Activated T-cell treated with anti-CD3 and anti-CD28 coated beads, Interleukin-2, amount 50 U/mL, for 4 hours (primary cell): Measurements from ENCODE around the gene LCMT1. TPM values are rescaled to one million over a fixed set of nuclear protein-coding genes. Genes with fewer than 3 reads are reported as not detected.
"Not testable (repeated sequence)": the region's sequence is repeated elsewhere in the genome, so short reads cannot be mapped to it uniquely, and the experiment has no call there.

Source experiments
- ATAC-seq, 2 donors: fragments of 200-7000 bp; cut with Tn5 transposase; one replicate each; pipeline ENCODE4 v1.10.0; 2021
- DNase-seq: peaks from one replicate; pipeline ENCODE4 v3.0.0-alpha.2; 2020
- H3K27me3 Mint-ChIP-seq: one replicate; pipeline ENCODE4 v1.8.0; 2021; ENCODE audit warnings: low read depth, mixed read lengths
- H3K36me3 Mint-ChIP-seq: one replicate; pipeline ENCODE4 v1.8.0; 2022; ENCODE audit warnings: mixed read lengths; ENCODE audit not compliant: insufficient read depth
- H3K4me1 Mint-ChIP-seq: one replicate; pipeline ENCODE4 v1.8.0; 2021; ENCODE audit warnings: low read depth, mixed read lengths
- H3K4me3 Mint-ChIP-seq: one replicate; pipeline ENCODE4 v1.8.0; 2021; ENCODE audit warnings: mild to moderate bottlenecking, moderate library complexity, mixed read lengths
- H3K9me3 Mint-ChIP-seq: one replicate; pipeline ENCODE4 v1.8.0; 2021; ENCODE audit warnings: mixed read lengths
- total RNA-seq, 3 donors: library from RNA; stranded (reverse); gene quantifications; one replicate each; pipeline ENCODE4 v1.2.1, GENCODE V29; 2021

The LCMT1 gene
- total RNA-seq, 3 donors from 2014 or later, result 32.0 to 40.1 (median 32.8) TPM

DNA sequence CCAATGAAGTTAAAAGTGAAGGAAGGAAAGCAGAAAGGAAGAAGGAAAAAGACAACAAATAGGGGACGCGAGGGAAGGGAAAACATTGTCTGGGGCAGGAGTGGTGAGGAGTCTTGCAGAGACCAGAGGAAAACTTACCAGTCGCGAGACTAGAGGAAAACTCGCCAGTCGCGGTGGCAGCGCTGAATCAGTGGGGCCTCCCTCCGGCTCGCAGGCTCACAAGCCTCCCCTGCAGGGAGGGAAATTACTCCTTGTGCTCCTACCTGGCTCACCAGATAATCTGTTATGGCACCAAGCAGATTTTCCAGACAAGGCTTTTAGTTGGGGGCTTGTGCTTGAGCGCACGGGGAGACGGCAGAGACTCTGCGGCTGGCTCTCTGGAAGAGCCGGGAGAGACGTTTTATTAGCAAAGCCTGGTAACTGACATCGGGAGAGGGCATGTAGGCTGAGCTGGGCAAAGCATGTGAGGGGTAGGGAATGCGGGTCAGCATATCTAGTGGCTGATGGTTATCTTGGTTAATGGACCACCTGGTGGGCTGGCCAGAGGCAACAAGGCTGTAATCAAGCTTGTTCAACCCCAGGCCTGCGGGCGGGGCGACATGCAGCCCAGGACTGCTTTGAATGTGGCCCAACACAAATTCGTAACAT lies 37.1 kb downstream of the LCMT1 start:
- Mint-ChIP-seq H3K9me3 (no peaks in the 10 kb centered on the region), H3K4me1 (no peaks in the 10 kb centered on the region), H3K27me3 (no peaks in the 10 kb centered on the region), H3K4me3 (no peak overlapping the region), H3K36me3 (peaks cover 19% of the 10 kb centered on the region)
- DNase-seq (no peak), ATAC-seq (no peak)

DNA sequence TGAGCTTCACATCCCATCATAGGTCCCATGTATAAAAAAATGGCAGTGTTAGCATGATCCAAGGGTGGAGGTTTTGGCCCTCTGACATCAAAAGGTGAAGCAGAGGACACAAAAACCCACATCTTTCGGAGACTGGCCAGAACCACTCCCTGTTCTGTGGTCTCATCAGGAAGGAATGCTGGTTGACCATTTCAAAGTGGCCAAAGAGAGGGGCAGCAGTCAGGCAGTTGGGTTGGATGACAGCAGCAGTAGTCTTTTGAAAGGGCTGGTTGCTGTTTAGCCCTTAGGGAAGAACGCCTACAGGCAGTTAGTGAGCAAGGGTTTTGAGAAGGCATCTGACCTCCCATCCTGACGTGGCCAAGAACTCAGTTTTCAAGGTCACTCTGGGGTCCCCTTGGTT lies 40.5 kb downstream of the LCMT1 start:
- Mint-ChIP-seq H3K4me1 (peaks cover 8% of the 10 kb centered on the region), H3K27me3 (no peaks in the 10 kb centered on the region), H3K36me3 (peaks cover 29% of the 10 kb centered on the region), H3K4me3 (no peak overlapping the region), H3K9me3 (no peaks in the 10 kb centered on the region)
- ATAC-seq (no peak), DNase-seq (no peak)

DNA sequence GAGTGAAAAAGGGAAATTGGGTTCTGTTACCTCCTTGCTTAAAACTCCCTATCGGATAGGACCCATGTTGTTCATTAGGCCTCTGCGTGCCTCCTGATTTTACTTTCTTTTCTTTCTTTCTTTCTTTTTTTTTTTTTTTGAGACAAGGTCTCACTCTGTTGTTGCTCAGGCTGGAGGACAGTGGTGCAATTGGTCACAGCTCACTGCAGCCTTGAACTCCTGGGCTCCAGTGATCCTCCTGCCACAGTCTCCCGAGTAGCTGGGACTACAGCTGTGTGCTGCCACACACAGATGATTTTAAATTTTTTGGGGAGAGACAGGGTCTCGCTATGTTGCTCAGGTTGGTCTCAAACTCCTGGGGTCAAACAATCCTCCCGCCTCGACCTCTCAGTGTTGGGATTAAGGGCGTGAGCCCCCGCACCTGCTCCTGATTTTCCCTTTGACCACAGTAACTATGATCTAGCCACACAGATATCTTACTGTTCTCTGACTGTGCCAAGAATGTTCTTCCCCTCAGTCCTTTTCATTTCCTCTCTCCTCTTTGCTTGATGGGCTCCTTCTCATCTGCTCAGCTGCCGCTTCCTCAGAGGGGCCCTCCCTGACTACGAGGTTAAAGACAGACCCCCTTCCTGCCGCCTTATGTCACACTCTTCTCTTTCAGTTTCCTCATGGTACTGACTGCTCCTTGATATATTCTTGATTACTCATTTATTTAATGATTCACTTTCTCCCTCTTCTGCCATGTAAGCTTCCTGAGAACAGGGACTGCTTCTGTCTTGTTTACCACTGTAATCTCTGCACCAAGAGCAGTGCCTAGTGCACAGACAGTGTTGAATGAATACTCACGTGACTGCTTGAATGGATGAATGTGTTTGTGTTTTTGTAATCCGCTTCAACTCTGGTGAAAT lies 44.3 kb downstream of the LCMT1 start:
- ATAC-seq (peak; percentile 95 to 96), DNase-seq (no peak)
- peaks cover 32% of the 10 kb centered on the region for H3K36me3 Mint-ChIP-seq
- H3K4me3 Mint-ChIP-seq, result no peak overlapping the region
- peaks cover 8% of the 10 kb centered on the region for H3K4me1 Mint-ChIP-seq
- no peaks in the 10 kb centered on the region for H3K9me3 Mint-ChIP-seq
- H3K27me3 Mint-ChIP-seq, result no peaks in the 10 kb centered on the region

DNA sequence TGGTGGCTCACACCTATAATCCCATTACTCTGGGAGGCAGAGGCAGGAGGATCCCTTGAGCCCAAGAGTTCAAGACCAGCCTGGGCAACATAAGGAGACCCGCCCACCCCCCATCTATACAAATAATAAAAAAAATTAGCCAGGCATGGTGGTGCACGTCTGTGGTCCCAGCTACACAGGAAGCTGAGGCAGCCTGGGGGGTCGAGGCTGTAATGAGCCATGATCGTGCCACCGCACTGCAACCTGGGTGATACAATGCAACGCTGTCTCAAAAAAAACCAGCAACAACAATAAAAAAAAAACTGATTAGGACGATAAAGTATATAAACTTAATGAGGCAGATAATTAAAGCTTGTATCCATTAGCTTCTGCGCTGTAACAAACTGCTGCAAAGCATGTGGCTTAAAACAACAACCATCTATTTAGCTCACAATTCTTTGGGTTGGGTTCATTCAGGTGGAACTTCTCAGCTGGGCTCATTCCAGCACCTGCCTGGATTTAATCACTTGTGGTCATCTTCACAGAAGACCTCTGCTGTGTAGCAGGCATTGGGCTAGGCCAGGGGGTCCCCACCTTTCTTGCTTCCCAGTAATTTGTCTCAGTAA lies 45.8 kb downstream of the LCMT1 start:
- DNase-seq, result no peak
- H3K9me3 Mint-ChIP-seq, result no peaks in the 10 kb centered on the region
- peaks cover 8% of the 10 kb centered on the region for H3K4me1 Mint-ChIP-seq
- ATAC-seq, result no peak
- no peaks in the 10 kb centered on the region for H3K27me3 Mint-ChIP-seq
- no peak overlapping the region for H3K4me3 Mint-ChIP-seq
- peaks cover 42% of the 10 kb centered on the region for H3K36me3 Mint-ChIP-seq

DNA sequence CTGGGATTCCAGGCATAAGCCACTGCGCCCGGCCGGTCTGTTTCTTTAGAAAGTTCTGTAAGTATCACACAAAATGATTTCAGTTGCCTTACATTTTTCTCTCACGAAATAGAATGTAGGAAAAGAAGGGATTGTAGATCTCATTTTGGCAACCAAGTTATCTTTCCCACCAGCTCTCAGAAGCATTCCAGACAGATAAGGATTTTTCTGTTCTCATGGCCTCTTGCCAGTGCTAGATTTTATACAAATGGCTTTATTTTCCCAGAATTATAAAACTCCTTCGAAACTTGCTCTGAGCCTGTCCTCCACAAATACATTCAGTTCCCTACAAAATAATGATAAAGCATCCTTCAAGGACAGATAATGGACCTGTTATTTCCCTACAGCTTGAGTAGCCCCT lies 46.9 kb downstream of the LCMT1 start:
- ATAC-seq (no peak), DNase-seq (no peak)
- Mint-ChIP-seq H3K4me1 (peaks cover 8% of the 10 kb centered on the region), H3K9me3 (no peaks in the 10 kb centered on the region), H3K4me3 (no peak overlapping the region), H3K36me3 (peaks cover 37% of the 10 kb centered on the region), H3K27me3 (no peaks in the 10 kb centered on the region)

DNA sequence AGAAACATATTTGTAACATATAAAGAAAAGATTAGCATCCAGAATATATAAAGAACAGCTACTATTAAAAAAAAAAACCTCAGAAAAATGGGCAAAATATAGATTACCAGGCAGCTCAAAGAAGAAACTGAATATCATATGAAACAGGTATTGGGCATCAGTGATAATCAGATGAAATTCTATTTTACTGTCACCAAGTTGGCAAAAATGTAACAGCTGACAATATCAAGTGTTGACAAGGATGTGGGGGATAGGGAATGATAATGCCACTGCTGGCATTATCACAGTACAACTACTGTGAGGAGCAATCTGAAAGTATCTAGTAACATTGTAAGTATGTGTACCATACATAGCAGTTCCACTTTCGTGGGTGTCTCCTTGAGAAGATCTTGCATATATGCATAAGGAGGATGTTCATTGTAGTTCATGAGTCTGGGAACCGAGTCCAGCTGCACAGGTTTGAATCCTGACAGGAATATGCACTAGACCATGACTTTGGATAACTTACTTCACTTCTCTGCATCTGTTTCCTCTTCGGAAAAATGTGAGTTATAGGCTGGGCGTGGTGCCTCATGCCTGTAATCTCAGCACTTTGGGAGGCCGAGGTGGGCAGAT lies 50.3 kb downstream of the LCMT1 start:
- DNase-seq (no peak), ATAC-seq (no peak)
- no peaks in the 10 kb centered on the region for H3K4me1 Mint-ChIP-seq
- no peaks in the 10 kb centered on the region for H3K27me3 Mint-ChIP-seq
- no peak overlapping the region for H3K4me3 Mint-ChIP-seq
- peaks cover 39% of the 10 kb centered on the region for H3K36me3 Mint-ChIP-seq
- no peaks in the 10 kb centered on the region for H3K9me3 Mint-ChIP-seq

DNA sequence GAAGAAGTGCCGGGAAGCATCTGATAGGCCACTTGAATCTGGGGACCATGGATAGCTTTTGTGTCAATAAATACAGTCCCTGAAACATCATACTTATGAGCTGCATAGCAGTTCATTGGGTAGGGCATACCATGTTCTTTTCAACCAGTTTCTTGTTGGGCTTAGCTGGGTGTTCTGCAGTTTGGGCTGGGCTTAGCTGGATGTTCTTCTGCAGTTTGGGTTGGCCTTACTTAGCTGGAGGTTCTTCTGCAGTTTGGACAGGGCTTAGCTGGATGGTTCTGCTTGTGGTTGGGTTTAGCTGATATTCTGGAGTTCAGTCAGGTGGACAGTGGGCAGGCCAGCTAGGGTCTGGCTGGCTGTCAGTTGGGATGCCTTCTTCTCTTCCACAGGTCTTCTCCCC lies 52.1 kb downstream of the LCMT1 start:
- no peak overlapping the region for H3K4me3 Mint-ChIP-seq
- no peak for DNase-seq
- H3K9me3 Mint-ChIP-seq, result no peaks in the 10 kb centered on the region
- no peaks in the 10 kb centered on the region for H3K27me3 Mint-ChIP-seq
- H3K4me1 Mint-ChIP-seq, result no peaks in the 10 kb centered on the region
- ATAC-seq, result no peak
- H3K36me3 Mint-ChIP-seq, result peaks cover 42% of the 10 kb centered on the region

DNA sequence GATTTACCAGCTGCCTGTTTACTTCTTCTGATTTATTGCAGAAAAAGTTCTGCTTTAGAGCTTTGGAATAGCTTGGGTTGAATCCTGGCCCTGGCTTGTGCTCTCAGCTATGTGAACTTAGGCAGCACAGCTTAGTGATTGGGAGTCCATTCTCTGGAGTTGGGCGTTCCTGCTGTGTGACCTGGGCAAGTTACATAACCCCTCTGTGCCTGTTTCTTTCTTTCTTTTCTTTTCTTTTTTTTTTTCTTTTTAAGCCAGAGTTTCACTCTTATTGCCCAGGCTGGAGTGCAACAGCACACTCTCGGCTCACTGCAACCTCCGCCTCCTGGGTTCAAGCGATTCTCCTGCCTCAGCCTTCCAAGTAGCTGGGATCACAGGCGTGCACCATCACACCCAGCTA lies 53.7 kb downstream of the LCMT1 start:
- no peak for DNase-seq
- H3K4me3 Mint-ChIP-seq, result no peak overlapping the region
- H3K4me1 Mint-ChIP-seq, result no peaks in the 10 kb centered on the region
- ATAC-seq, result no peak
- H3K36me3 Mint-ChIP-seq, result peaks cover 49% of the 10 kb centered on the region
- H3K27me3 Mint-ChIP-seq, result no peaks in the 10 kb centered on the region
- no peaks in the 10 kb centered on the region for H3K9me3 Mint-ChIP-seq

DNA sequence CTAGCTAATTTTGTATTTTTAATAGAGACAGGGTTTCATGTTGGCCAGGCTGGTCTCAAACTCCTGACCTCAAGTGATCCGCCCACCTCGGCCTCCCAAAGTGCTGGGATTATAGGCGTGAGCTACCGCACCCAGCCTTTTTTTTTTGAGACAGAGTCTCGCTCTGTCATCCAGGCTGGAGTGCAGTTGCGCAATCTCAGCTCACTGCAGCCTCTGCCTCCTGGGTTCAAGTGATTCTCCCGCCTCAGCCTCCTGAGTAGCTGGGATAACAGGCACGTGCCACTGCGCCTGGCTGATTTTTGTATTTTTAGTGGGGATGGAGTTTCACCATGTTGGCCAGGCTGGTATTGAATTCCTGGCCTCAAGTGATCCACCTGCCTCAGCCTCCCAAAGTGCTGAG lies 56.4 kb downstream of the LCMT1 start:
- H3K4me1 Mint-ChIP-seq, H3K9me3 Mint-ChIP-seq, DNase-seq, H3K4me3 Mint-ChIP-seq, H3K27me3 Mint-ChIP-seq, ATAC-seq: not testable (repeated sequence)
- H3K36me3 Mint-ChIP-seq, result peaks cover 44% of the 10 kb centered on the region

DNA sequence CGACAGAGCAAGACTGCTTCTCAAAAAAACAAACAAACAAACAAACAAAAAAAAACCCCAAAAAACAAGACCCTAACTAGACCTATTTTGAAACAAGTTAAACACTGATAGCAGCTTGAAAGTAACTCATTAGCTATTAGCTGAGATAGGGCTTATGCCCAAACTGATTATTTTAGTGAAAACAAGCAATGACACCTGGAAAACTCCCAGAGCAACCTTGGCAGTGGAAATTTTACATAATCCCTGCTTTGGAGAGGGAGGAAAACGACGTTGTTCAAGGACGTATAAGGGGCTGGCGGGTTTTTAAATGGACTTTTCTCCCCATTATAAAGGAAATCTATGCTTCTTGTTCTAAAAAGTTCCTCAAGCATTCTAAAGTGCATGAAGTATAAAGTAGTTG lies 59.8 kb downstream of the LCMT1 start:
- ATAC-seq (no peak), DNase-seq (no peak)
- H3K4me3 Mint-ChIP-seq, result no peak overlapping the region
- H3K27me3 Mint-ChIP-seq, result no peaks in the 10 kb centered on the region
- H3K4me1 Mint-ChIP-seq, result no peaks in the 10 kb centered on the region
- no peaks in the 10 kb centered on the region for H3K9me3 Mint-ChIP-seq
- peaks cover 47% of the 10 kb centered on the region for H3K36me3 Mint-ChIP-seq

DNA sequence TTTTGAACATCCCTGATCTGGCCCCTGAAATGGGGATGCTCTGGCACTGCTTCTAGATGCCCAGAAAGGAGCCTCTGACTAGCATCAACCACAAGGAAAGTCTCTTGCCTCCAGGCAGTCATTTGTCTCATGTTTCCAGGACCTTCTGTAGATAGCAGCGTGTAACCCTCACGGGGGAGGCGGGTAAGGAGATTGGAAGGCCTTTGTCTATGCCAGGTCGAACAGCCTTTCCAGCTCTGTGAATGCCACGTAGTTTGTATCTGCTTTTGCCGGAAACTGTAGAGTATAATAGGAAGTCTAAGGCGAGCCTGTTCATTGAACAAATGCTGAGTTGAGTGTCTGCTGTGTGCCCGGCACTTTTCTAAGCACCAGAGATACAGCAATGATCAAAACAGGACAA lies 61.3 kb downstream of the LCMT1 start:
- Mint-ChIP-seq H3K4me3 (no peak overlapping the region), H3K27me3 (no peaks in the 10 kb centered on the region), H3K4me1 (no peaks in the 10 kb centered on the region), H3K9me3 (no peaks in the 10 kb centered on the region), H3K36me3 (peaks cover 42% of the 10 kb centered on the region)
- DNase-seq (no peak), ATAC-seq (no peak)

DNA sequence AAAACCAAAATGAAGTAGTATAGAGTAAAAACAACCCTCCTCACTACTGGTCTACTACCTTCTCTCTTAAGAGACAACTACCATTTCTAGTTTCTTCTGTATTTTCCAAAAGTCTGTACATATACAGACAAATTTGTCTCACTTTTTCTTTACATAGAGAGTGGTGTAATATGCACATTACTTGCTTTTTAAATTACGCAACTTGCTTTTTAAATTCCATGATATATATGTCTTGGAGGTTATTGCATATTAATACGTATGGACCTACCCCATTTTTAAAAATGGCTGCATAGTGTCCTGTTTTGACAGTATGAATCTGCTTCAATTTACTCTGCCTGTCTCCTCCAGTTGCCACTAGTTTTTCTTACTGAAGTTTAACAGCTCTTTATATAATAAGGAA lies 62.7 kb downstream of the LCMT1 start:
- H3K36me3 Mint-ChIP-seq, result peaks cover 44% of the 10 kb centered on the region
- no peak for ATAC-seq
- H3K27me3 Mint-ChIP-seq, result no peaks in the 10 kb centered on the region
- H3K4me1 Mint-ChIP-seq, result no peaks in the 10 kb centered on the region
- DNase-seq, result no peak
- H3K9me3 Mint-ChIP-seq, result no peaks in the 10 kb centered on the region
- no peak overlapping the region for H3K4me3 Mint-ChIP-seq

DNA sequence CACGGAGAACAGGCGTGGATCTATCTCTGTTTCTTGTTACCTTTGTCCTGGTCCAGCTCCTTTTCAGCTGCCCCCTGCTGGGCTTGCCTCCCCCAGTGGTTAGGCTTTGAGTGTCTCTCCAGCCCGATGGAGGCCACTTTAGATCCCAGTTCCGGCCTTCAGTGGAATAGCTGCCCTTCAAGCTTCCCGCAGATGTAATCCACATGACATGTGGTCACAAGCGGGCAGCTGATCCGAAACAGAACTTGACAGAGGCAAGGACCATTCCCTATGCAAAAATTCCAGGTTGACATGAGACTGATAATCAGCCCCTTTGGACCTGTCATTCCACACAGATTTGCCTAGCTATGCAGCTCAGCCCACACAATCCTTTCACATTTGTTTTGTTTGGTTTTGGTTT lies 64.6 kb downstream of the LCMT1 start:
- DNase-seq, result no peak
- H3K36me3 Mint-ChIP-seq, result peaks cover 32% of the 10 kb centered on the region
- no peak overlapping the region for H3K4me3 Mint-ChIP-seq
- H3K27me3 Mint-ChIP-seq, result no peaks in the 10 kb centered on the region
- H3K4me1 Mint-ChIP-seq, result peaks cover 2% of the 10 kb centered on the region
- ATAC-seq, result no peak
- H3K9me3 Mint-ChIP-seq, result no peaks in the 10 kb centered on the region

DNA sequence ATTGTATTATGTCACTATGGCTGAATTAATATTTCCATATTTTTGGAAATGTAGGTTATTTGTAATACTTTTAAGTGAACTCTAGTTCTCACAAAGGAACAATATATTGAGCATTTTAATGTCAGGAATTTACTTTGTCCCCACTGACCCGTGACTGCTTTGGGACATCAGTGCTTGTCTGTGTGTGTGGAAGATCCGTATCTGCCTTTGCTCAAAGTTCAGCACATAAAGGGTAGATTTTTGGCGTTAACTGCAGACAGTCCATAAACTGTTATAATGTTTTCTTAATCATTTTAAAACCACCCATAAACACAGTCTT lies 65.9 kb downstream of the LCMT1 start:
- H3K4me1 Mint-ChIP-seq, result peaks cover 10% of the 10 kb centered on the region
- no peak overlapping the region for H3K4me3 Mint-ChIP-seq
- no peaks in the 10 kb centered on the region for H3K9me3 Mint-ChIP-seq
- no peak for DNase-seq
- no peak for ATAC-seq
- H3K36me3 Mint-ChIP-seq, result peaks cover 27% of the 10 kb centered on the region
- no peaks in the 10 kb centered on the region for H3K27me3 Mint-ChIP-seq
